ENCODE results near the gene CALML6.

DNA sequence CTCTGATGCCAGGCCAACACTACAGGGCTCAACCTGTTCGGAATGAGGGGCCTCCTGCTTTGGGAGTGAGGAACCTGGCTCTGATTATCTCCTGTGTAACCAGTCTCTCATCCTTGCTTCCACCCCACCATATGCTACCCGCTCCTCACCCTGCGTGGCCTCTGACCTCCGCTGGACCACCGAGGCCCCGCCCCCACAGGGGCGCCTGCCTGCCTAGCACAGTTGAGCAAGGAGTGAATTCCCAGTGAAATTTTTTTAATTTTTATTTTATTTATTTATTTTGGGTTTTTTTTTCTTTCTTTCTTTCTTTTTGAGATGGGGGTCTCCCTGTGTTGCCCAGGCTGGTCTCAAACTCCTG lies 22.3 kb upstream of the CALML6 start:
- TF ChIP-seq, protein P1, sequence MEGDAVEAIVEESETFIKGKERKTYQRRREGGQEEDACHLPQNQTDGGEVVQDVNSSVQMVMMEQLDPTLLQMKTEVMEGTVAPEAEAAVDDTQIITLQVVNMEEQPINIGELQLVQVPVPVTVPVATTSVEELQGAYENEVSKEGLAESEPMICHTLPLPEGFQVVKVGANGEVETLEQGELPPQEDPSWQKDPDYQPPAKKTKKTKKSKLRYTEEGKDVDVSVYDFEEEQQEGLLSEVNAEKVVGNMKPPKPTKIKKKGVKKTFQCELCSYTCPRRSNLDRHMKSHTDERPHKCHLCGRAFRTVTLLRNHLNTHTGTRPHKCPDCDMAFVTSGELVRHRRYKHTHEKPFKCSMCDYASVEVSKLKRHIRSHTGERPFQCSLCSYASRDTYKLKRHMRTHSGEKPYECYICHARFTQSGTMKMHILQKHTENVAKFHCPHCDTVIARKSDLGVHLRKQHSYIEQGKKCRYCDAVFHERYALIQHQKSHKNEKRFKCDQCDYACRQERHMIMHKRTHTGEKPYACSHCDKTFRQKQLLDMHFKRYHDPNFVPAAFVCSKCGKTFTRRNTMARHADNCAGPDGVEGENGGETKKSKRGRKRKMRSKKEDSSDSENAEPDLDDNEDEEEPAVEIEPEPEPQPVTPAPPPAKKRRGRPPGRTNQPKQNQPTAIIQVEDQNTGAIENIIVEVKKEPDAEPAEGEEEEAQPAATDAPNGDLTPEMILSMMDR (IDR thresholded peaks at IDR 0.05): no peak
- TF ChIP-seq POLR2A (IDR thresholded peaks at IDR 0.05): no peak

Data from tibial nerve (tissue), 3 donors.